Mammary epithelial cell (primary cell): ENCODE data around the gene NPAS1.

Source experiments
- EZH2 ChIP-seq: IDR thresholded peaks from 2 replicates; pipeline ENCODE4 v1.6.1; 2012; ENCODE audit warnings: low read length, inconsistent platforms, borderline replicate concordance
- TF ChIP-seq, protein P1 (sequence below), 2 donors: IDR thresholded peaks in 1 of 2; conservative IDR thresholded peaks in 1 of 2; 2 replicates each; pipeline ENCODE4 v1.5.1; 2011 to 2012; ENCODE audit warnings: inconsistent platforms in 2 of 2, low read length in 2 of 2, mild to moderate bottlenecking in 2 of 2, control low read depth in 1 of 2, low read depth in 1 of 2; ENCODE audit not compliant: insufficient read depth in 1 of 2; ENCODE audit errors: extremely low read depth in 1 of 2

DNA sequence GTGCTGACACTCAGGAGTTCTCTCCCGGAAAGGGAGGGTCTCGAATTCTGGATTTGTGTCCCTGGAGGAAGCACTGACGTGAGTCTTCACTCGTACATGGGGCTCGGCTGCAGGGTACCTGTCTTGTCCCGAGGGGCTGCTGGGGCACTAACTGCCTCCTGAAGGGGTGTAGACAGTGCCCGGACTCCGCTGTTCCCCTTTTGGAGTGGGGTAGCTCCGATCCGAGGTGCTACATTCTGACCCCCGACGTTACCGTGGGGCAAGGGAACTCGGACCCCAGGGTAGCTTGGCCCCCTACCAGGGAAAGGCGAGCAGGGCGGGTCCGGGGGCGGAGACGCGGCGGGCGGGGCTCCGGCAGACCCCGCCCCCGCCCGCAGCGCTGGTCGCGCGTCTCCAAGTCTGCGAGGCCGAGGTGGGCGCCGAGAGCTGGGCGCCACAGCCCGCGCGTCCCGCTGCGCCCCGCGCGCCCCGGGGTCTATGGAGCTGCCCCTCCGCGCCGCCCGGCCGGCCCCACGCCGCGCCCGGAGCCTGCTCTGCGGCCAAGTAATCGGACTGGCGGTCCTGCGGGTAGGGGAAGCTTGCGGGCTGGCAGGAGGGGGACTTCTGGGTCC, at the start of gene NPAS1:
- TF ChIP-seq, protein P1, sequence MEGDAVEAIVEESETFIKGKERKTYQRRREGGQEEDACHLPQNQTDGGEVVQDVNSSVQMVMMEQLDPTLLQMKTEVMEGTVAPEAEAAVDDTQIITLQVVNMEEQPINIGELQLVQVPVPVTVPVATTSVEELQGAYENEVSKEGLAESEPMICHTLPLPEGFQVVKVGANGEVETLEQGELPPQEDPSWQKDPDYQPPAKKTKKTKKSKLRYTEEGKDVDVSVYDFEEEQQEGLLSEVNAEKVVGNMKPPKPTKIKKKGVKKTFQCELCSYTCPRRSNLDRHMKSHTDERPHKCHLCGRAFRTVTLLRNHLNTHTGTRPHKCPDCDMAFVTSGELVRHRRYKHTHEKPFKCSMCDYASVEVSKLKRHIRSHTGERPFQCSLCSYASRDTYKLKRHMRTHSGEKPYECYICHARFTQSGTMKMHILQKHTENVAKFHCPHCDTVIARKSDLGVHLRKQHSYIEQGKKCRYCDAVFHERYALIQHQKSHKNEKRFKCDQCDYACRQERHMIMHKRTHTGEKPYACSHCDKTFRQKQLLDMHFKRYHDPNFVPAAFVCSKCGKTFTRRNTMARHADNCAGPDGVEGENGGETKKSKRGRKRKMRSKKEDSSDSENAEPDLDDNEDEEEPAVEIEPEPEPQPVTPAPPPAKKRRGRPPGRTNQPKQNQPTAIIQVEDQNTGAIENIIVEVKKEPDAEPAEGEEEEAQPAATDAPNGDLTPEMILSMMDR (conservative IDR thresholded peaks at IDR 0.05 in 1 of 2, IDR thresholded peaks at IDR 0.05 in 1 of 2; ENCODE audit: extremely low read depth in 1 of 2, insufficient read depth in 1 of 2, low read depth in 1 of 2, low read length in 2 of 2): no peak
- peak; percentile 74 for TF ChIP-seq EZH2
